Measurements from ENCODE around the gene BCL11A.

GRCh38 chr2:60548311-60548710 is 5.1 kb downstream of the BCL11A start:
- TF ChIP-seq CTCF (IDR thresholded peaks at IDR 0.05; ENCODE audit: insufficient read depth, low read depth, low read length) (no peak), EZH2 (IDR thresholded peaks at IDR 0.05; ENCODE audit: insufficient read depth, low read length) (no peak)
